Measurements from ENCODE around the gene FMN1.
A peak's percentile ranks its signal among the peaks of the same experiment; 100 is the strongest.

FMN1 gene

GRCh38 chr15:32966512-32966911, 228.0 kb downstream of the FMN1 start:
- no peaks in the 10 kb centered on the region for H3K4me1 ChIP-seq (ENCODE audit: control extremely low read depth in 1 of 4, control insufficient read depth in 4 of 4, insufficient read depth in 4 of 4, low read length in 3 of 4)
- WGBS (ENCODE audit: insufficient coverage), result 100% methylated on average over 2 of the region's 2 CpGs
- ChIA-PET POLR2A (no interaction called here), CTCF (no interaction called here)
- no peak overlapping the region for H3K27ac ChIP-seq (ENCODE audit: insufficient read depth in 1 of 2, low read depth in 1 of 2, low read length in 2 of 2, poor library complexity in 1 of 2, severe bottlenecking in 2 of 2)
- DNase-seq, result no peak
- H3K9me3 ChIP-seq (ENCODE audit: control extremely low read depth in 1 of 5, control insufficient read depth in 4 of 5, insufficient read depth in 2 of 5, low read depth in 1 of 5, low read length in 4 of 5), result no peaks in the 10 kb centered on the region
- no peak overlapping the region for H3K4me3 ChIP-seq (ENCODE audit: control insufficient read depth in 1 of 7, extremely low read depth in 1 of 7, insufficient read depth in 4 of 7, low read depth in 2 of 7, low read length in 6 of 7)
- no peaks in the 10 kb centered on the region for H3K36me3 ChIP-seq (ENCODE audit: control insufficient read depth in 4 of 4, insufficient read depth in 4 of 4, low read length in 3 of 4)
- H3K27me3 ChIP-seq (replicated peaks in 2 of 5; ENCODE audit: control insufficient read depth in 4 of 5, insufficient read depth in 5 of 5, low read length in 4 of 5), result peaks cover 0 to 12% (median 0%) of the 10 kb centered on the region in 5 experiments

GRCh38 chr15:32965897-32966296, 228.6 kb downstream of the FMN1 start:
- Histone ChIP-seq H3K4me3 (ENCODE audit: control insufficient read depth in 1 of 7, extremely low read depth in 1 of 7, insufficient read depth in 4 of 7, low read depth in 2 of 7, low read length in 6 of 7) (no peak overlapping the region), H3K27ac (ENCODE audit: insufficient read depth in 1 of 2, low read depth in 1 of 2, low read length in 2 of 2, poor library complexity in 1 of 2, severe bottlenecking in 2 of 2) (no peak overlapping the region), H3K4me1 (ENCODE audit: control extremely low read depth in 1 of 4, control insufficient read depth in 4 of 4, insufficient read depth in 4 of 4, low read length in 3 of 4) (no peaks in the 10 kb centered on the region), H3K9me3 (ENCODE audit: control extremely low read depth in 1 of 5, control insufficient read depth in 4 of 5, insufficient read depth in 2 of 5, low read depth in 1 of 5, low read length in 4 of 5) (no peaks in the 10 kb centered on the region), H3K27me3 (replicated peaks in 2 of 5; ENCODE audit: control insufficient read depth in 4 of 5, insufficient read depth in 5 of 5, low read length in 4 of 5) (peaks cover 0 to 10% (median 0%) of the 10 kb centered on the region in 5 experiments), H3K36me3 (ENCODE audit: control insufficient read depth in 4 of 4, insufficient read depth in 4 of 4, low read length in 3 of 4) (no peaks in the 10 kb centered on the region)
- no peak for DNase-seq
- ChIA-PET POLR2A (no interaction called here), CTCF (no interaction called here)
- WGBS (ENCODE audit: insufficient coverage), result 93% methylated on average over 2 of the region's 6 CpGs

- WGBS (ENCODE audit: insufficient coverage), result no CpG with 5 or more reads among the region's 1 CpG
- Histone ChIP-seq H3K27me3 (replicated peaks in 2 of 5; ENCODE audit: control insufficient read depth in 4 of 5, insufficient read depth in 5 of 5, low read length in 4 of 5) (no peaks in the 10 kb centered on the region), H3K4me3 (ENCODE audit: control insufficient read depth in 1 of 7, extremely low read depth in 1 of 7, insufficient read depth in 4 of 7, low read depth in 2 of 7, low read length in 6 of 7) (no peak overlapping the region), H3K9me3 (ENCODE audit: control extremely low read depth in 1 of 5, control insufficient read depth in 4 of 5, insufficient read depth in 2 of 5, low read depth in 1 of 5, low read length in 4 of 5) (no peaks in the 10 kb centered on the region), H3K4me1 (ENCODE audit: control extremely low read depth in 1 of 4, control insufficient read depth in 4 of 4, insufficient read depth in 4 of 4, low read length in 3 of 4) (no peaks in the 10 kb centered on the region), H3K36me3 (ENCODE audit: control insufficient read depth in 4 of 4, insufficient read depth in 4 of 4, low read length in 3 of 4) (no peaks in the 10 kb centered on the region), H3K27ac (ENCODE audit: insufficient read depth in 1 of 2, low read depth in 1 of 2, low read length in 2 of 2, poor library complexity in 1 of 2, severe bottlenecking in 2 of 2) (no peak overlapping the region)
- POLR2A ChIA-PET, result no interaction called here
- DNase-seq, result no peak
- CTCF ChIA-PET, result interaction anchor here (0.8 to 9.7 kb wide), 3 partner anchors 296 to 308 kb away, joined by 3 to 77 read pairs (median 4); no protein-coding TSS in a partner anchor
Measured at GRCh38 chr15:32959077-32959476, 235.4 kb downstream of the FMN1 start.

GRCh38 chr15:32957219-32957618, 237.3 kb downstream of the FMN1 start:
- H3K36me3 ChIP-seq (ENCODE audit: control insufficient read depth in 4 of 4, insufficient read depth in 4 of 4, low read length in 3 of 4), result no peaks in the 10 kb centered on the region
- no peak for DNase-seq
- H3K27ac ChIP-seq (ENCODE audit: insufficient read depth in 1 of 2, low read depth in 1 of 2, low read length in 2 of 2, poor library complexity in 1 of 2, severe bottlenecking in 2 of 2), result no peak overlapping the region
- peaks cover 0 to 4% (median 0%) of the 10 kb centered on the region in 4 experiments for H3K4me1 ChIP-seq (ENCODE audit: control extremely low read depth in 1 of 4, control insufficient read depth in 4 of 4, insufficient read depth in 4 of 4, low read length in 3 of 4)
- no peaks in the 10 kb centered on the region for H3K27me3 ChIP-seq (replicated peaks in 2 of 5; ENCODE audit: control insufficient read depth in 4 of 5, insufficient read depth in 5 of 5, low read length in 4 of 5)
- WGBS (ENCODE audit: insufficient coverage), result no CpG with 5 or more reads among the region's 4 CpGs
- POLR2A ChIA-PET, result no interaction called here
- H3K9me3 ChIP-seq (ENCODE audit: control extremely low read depth in 1 of 5, control insufficient read depth in 4 of 5, insufficient read depth in 2 of 5, low read depth in 1 of 5, low read length in 4 of 5), result no peaks in the 10 kb centered on the region
- H3K4me3 ChIP-seq (ENCODE audit: control insufficient read depth in 1 of 7, extremely low read depth in 1 of 7, insufficient read depth in 4 of 7, low read depth in 2 of 7, low read length in 6 of 7), result no peak overlapping the region
- CTCF ChIA-PET, result interaction anchor here (1.1 to 9.7 kb wide), 3 partner anchors 36 to 307 kb away, joined by 3 to 77 read pairs (median 6); no protein-coding TSS in a partner anchor

- Histone ChIP-seq H3K4me3 (ENCODE audit: control insufficient read depth in 1 of 7, extremely low read depth in 1 of 7, insufficient read depth in 4 of 7, low read depth in 2 of 7, low read length in 6 of 7) (no peak overlapping the region), H3K9me3 (ENCODE audit: control extremely low read depth in 1 of 5, control insufficient read depth in 4 of 5, insufficient read depth in 2 of 5, low read depth in 1 of 5, low read length in 4 of 5) (no peaks in the 10 kb centered on the region), H3K36me3 (ENCODE audit: control insufficient read depth in 4 of 4, insufficient read depth in 4 of 4, low read length in 3 of 4) (no peaks in the 10 kb centered on the region), H3K27me3 (replicated peaks in 2 of 5; ENCODE audit: control insufficient read depth in 4 of 5, insufficient read depth in 5 of 5, low read length in 4 of 5) (no peaks in the 10 kb centered on the region), H3K27ac (ENCODE audit: insufficient read depth in 1 of 2, low read depth in 1 of 2, low read length in 2 of 2, poor library complexity in 1 of 2, severe bottlenecking in 2 of 2) (no peak overlapping the region), H3K4me1 (ENCODE audit: control extremely low read depth in 1 of 4, control insufficient read depth in 4 of 4, insufficient read depth in 4 of 4, low read length in 3 of 4) (peaks cover 0 to 4% (median 0%) of the 10 kb centered on the region in 4 experiments)
- POLR2A ChIA-PET, result no interaction called here
- CTCF ChIA-PET, result interaction anchor here (0.9 to 9.7 kb wide), 4 partner anchors 14 to 307 kb away, joined by 3 to 77 read pairs (median 4); no protein-coding TSS in a partner anchor
- no CpG with 5 or more reads among the region's 2 CpGs for WGBS (ENCODE audit: insufficient coverage)
- DNase-seq, result no peak
Measured at GRCh38 chr15:32956711-32957110, 237.8 kb downstream of the FMN1 start.

- no peaks in the 10 kb centered on the region for H3K9me3 ChIP-seq (ENCODE audit: control extremely low read depth in 1 of 5, control insufficient read depth in 4 of 5, insufficient read depth in 2 of 5, low read depth in 1 of 5, low read length in 4 of 5)
- H3K4me3 ChIP-seq (ENCODE audit: control insufficient read depth in 1 of 7, extremely low read depth in 1 of 7, insufficient read depth in 4 of 7, low read depth in 2 of 7, low read length in 6 of 7), result no peak overlapping the region
- POLR2A ChIA-PET, result no interaction called here
- no CpG with 5 or more reads among the region's 1 CpG for WGBS (ENCODE audit: insufficient coverage)
- CTCF ChIA-PET, result interaction anchor here (0.8 to 9.7 kb wide), 5 partner anchors 14 to 306 kb away, joined by 3 to 77 read pairs (median 3); no protein-coding TSS in a partner anchor
- H3K27ac ChIP-seq (ENCODE audit: insufficient read depth in 1 of 2, low read depth in 1 of 2, low read length in 2 of 2, poor library complexity in 1 of 2, severe bottlenecking in 2 of 2), result no peak overlapping the region
- DNase-seq, result peak; percentile 36 to 51 (median 48)
- no peaks in the 10 kb centered on the region for H3K27me3 ChIP-seq (replicated peaks in 2 of 5; ENCODE audit: control insufficient read depth in 4 of 5, insufficient read depth in 5 of 5, low read length in 4 of 5)
- peaks cover 0 to 4% (median 0%) of the 10 kb centered on the region in 4 experiments for H3K4me1 ChIP-seq (ENCODE audit: control extremely low read depth in 1 of 4, control insufficient read depth in 4 of 4, insufficient read depth in 4 of 4, low read length in 3 of 4)
- no peaks in the 10 kb centered on the region for H3K36me3 ChIP-seq (ENCODE audit: control insufficient read depth in 4 of 4, insufficient read depth in 4 of 4, low read length in 3 of 4)
Measured at GRCh38 chr15:32956006-32956405, 238.5 kb downstream of the FMN1 start.

GRCh38 chr15:32953533-32953910, 241.0 kb downstream of the FMN1 start:
- 83% methylated on average over 7 of the region's 7 CpGs for WGBS (ENCODE audit: insufficient coverage)
- no peaks in the 10 kb centered on the region for H3K9me3 ChIP-seq (ENCODE audit: control extremely low read depth in 1 of 5, control insufficient read depth in 4 of 5, insufficient read depth in 2 of 5, low read depth in 1 of 5, low read length in 4 of 5)
- no peaks in the 10 kb centered on the region for H3K36me3 ChIP-seq (ENCODE audit: control insufficient read depth in 4 of 4, insufficient read depth in 4 of 4, low read length in 3 of 4)
- no peak overlapping the region for H3K4me3 ChIP-seq (ENCODE audit: control insufficient read depth in 1 of 7, extremely low read depth in 1 of 7, insufficient read depth in 4 of 7, low read depth in 2 of 7, low read length in 6 of 7)
- POLR2A ChIA-PET, result no interaction called here
- H3K27ac ChIP-seq (ENCODE audit: insufficient read depth in 1 of 2, low read depth in 1 of 2, low read length in 2 of 2, poor library complexity in 1 of 2, severe bottlenecking in 2 of 2), result no peak overlapping the region
- CTCF ChIA-PET, result interaction anchor here (1.0 to 9.7 kb wide), 4 partner anchors 17 to 304 kb away, joined by 3 to 77 read pairs (median 5); no protein-coding TSS in a partner anchor
- H3K27me3 ChIP-seq (replicated peaks in 2 of 5; ENCODE audit: control insufficient read depth in 4 of 5, insufficient read depth in 5 of 5, low read length in 4 of 5), result no peaks in the 10 kb centered on the region
- DNase-seq, result no peak
- peaks cover 0 to 4% (median 0%) of the 10 kb centered on the region in 4 experiments for H3K4me1 ChIP-seq (ENCODE audit: control extremely low read depth in 1 of 4, control insufficient read depth in 4 of 4, insufficient read depth in 4 of 4, low read length in 3 of 4)
